Activated T-helper 2 cell treated with anti-CD3 and anti-CD28 coated beads, Interferon-gamma antibody, Interleukin-2, Interleukin-4, amounts not matched to agents 10 μg/mL and 5 μg/mL and 100 μg/mL, durations not matched to agents 14 hours and 24 hours and 36 hours (primary cell): ENCODE results near the gene LRRC52. TPM values are rescaled to one million over a fixed set of nuclear protein-coding genes. Genes with fewer than 3 reads are reported as not detected.

Experiments used
- DNase-seq: peaks from one replicate; pipeline ENCODE4 v3.0.0; 2021; ENCODE audit warnings: low spot score
- H3K27ac Mint-ChIP-seq: one replicate; pipeline ENCODE4 v1.8.0; 2021; ENCODE audit warnings: mixed read lengths
- H3K27me3 Mint-ChIP-seq: one replicate; pipeline ENCODE4 v1.8.0; 2021; ENCODE audit warnings: low read depth, mixed read lengths
- H3K36me3 Mint-ChIP-seq: one replicate; pipeline ENCODE4 v1.8.0; 2021; ENCODE audit warnings: low read depth, mixed read lengths
- H3K4me1 Mint-ChIP-seq: one replicate; pipeline ENCODE4 v1.8.0; 2021; ENCODE audit warnings: low read depth, mixed read lengths
- H3K4me3 Mint-ChIP-seq: one replicate; pipeline ENCODE4 v1.8.0; 2021; ENCODE audit warnings: low read depth, mild to moderate bottlenecking, moderate library complexity, mixed read lengths
- H3K9me3 Mint-ChIP-seq: one replicate; pipeline ENCODE4 v1.8.0; 2021; ENCODE audit warnings: mixed read lengths
- intact Hi-C: fragments of 100-400 bp; cut with micrococcal nuclease; formaldehyde crosslinking; loops from one replicate; pipeline ENCODE4 v1.15.1; 2023
- total RNA-seq: library from RNA; stranded (reverse); gene quantifications from 2 replicates; pipeline ENCODE4 v1.2.3, GENCODE V29; 2022

LRRC52 gene
- total RNA-seq = not detected in 2 replicates

DNA sequence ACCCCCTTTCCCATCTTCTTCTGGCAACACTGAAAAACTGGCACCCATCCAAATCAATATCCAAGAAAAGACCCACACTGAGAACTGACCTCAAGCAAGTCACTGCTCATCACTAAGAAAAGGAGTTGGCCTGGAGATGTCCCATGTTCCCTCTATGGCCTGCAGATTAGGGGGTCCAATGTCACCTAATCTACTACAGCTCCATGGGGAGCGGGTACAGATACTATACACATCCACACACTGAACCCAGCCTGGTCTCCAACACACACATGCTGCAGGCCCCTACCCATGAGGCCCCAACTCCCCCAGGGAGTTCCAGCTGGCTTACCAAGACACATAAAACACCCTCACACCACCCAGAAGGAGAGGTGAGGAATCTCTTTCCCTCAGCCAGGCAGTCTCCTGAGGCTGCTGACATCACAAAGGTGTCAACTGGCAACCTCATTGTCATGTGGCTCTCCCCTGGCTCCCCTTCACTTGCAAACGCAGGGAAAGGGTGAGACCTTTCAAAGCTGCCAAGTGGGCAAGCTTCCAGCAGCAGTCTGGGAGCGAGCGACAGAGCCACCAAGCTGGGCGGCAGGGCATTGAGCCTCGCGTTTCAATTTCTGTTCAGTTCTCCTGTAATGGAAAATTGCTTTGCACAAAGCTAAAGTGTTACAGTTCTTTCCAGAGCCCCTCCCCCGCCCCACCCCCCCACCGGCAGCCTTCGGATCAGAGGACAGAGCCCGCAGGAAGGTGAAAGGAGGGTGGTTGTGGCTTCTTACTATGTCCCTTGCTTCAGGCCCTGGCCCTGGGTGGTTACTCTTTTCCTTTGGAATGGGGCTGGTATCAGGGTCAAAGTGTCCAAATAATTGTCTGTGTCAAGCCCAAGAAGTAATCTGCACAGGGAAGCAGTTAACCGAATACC, at the start of gene LRRC52:
Gene LRRC52 (plus strand): TSS at position 469 of the 907 bp plus-strand sequence. CDS start 297 bp downstream, at position 766.
- DNase-seq = no peak
- H3K9me3 Mint-ChIP-seq = no peaks in the 10 kb centered on the region
- H3K4me3 Mint-ChIP-seq = no peak within 1 kb of the TSS
- H3K27ac Mint-ChIP-seq = no peak within 1 kb of the TSS
- H3K4me1 Mint-ChIP-seq = no peaks in the 10 kb centered on the region
- H3K36me3 Mint-ChIP-seq = no peaks in the 10 kb centered on the region
- intact Hi-C loops = no loop called here
- H3K27me3 Mint-ChIP-seq = peaks cover 34% of the 10 kb centered on the region

GRCh38 chr1:165494949-165495857, 48.6 kb upstream of the LRRC52 start:
- Mint-ChIP-seq H3K27me3 (peaks cover 20% of the 10 kb centered on the region), H3K27ac (no peak overlapping the region), H3K4me1 (no peaks in the 10 kb centered on the region), H3K36me3 (no peaks in the 10 kb centered on the region), H3K4me3 (no peak overlapping the region), H3K9me3 (no peaks in the 10 kb centered on the region)
- no peak for DNase-seq
- intact Hi-C loops = no loop called here

DNA sequence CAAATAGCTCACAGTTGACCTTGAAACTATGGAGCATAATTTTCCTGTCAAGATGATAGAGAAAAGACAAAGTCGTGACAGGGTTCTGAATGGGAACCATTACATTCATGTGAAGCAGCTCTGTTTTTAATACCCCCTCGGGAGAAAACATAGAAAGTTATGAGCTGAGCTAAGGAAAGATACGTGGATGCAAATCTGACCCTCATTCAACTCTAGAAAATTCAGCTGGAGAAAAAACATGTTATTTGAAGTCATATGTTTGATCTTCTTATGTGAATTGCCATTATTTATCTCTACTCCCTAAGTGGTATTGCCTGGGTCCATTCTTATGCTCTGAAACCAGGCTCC, 48.0 kb upstream of the LRRC52 start:
- Mint-ChIP-seq H3K9me3 (no peaks in the 10 kb centered on the region), H3K27me3 (peaks cover 19% of the 10 kb centered on the region), H3K4me1 (no peaks in the 10 kb centered on the region), H3K36me3 (no peaks in the 10 kb centered on the region), H3K4me3 (no peak overlapping the region), H3K27ac (no peak overlapping the region)
- intact Hi-C loops = no loop called here
- no peak for DNase-seq

- Mint-ChIP-seq H3K9me3 (no peaks in the 10 kb centered on the region), H3K36me3 (no peaks in the 10 kb centered on the region), H3K4me1 (no peaks in the 10 kb centered on the region), H3K27me3 (peaks cover 17% of the 10 kb centered on the region), H3K27ac (no peak overlapping the region), H3K4me3 (no peak overlapping the region)
- intact Hi-C loops = no loop called here
- no peak for DNase-seq
These were observed 47.3 kb upstream of the LRRC52 start for GRCh38 chr1:165496501-165496900.

- no peak overlapping the region for H3K4me3 Mint-ChIP-seq
- no peak overlapping the region for H3K27ac Mint-ChIP-seq
- H3K36me3 Mint-ChIP-seq = no peaks in the 10 kb centered on the region
- H3K27me3 Mint-ChIP-seq = peaks cover 17% of the 10 kb centered on the region
- no peaks in the 10 kb centered on the region for H3K4me1 Mint-ChIP-seq
- H3K9me3 Mint-ChIP-seq = no peaks in the 10 kb centered on the region
- intact Hi-C loops = no loop called here
- DNase-seq = no peak
These were observed 46.5 kb upstream of the LRRC52 start for GRCh38 chr1:165497069-165498013.

GRCh38 chr1:165501330-165501969, 42.4 kb upstream of the LRRC52 start:
- Mint-ChIP-seq H3K27me3 (peaks cover 11% of the 10 kb centered on the region), H3K27ac (no peak overlapping the region), H3K4me1 (no peaks in the 10 kb centered on the region), H3K36me3 (no peaks in the 10 kb centered on the region), H3K4me3 (no peak overlapping the region), H3K9me3 (no peaks in the 10 kb centered on the region)
- intact Hi-C loops = no loop called here
- no peak for DNase-seq

DNA sequence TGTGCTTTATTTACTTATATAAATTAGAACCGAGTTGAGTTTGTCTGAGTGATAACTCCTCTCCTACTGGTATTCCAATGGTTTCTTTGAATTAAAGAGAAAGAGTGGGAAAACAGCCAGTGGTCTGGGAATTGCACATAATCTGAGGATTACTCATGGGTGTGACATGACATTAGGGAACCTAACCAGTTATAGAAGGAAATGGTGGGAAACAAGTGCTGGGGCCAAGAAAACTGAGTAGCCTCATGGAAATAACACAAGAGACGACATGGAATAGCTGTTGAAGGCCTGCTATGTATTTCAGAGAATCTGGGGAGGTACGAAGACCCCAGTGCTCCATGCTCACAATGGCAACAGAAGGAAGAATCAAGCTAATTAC, 41.8 kb upstream of the LRRC52 start:
- H3K4me1 Mint-ChIP-seq = no peaks in the 10 kb centered on the region
- H3K27ac Mint-ChIP-seq = no peak overlapping the region
- peaks cover 11% of the 10 kb centered on the region for H3K27me3 Mint-ChIP-seq
- H3K36me3 Mint-ChIP-seq = no peaks in the 10 kb centered on the region
- no peak for DNase-seq
- no peaks in the 10 kb centered on the region for H3K9me3 Mint-ChIP-seq
- intact Hi-C loops = no loop called here
- H3K4me3 Mint-ChIP-seq = no peak overlapping the region

GRCh38 chr1:165507570-165507969, 36.2 kb upstream of the LRRC52 start:
- Mint-ChIP-seq H3K36me3 (no peaks in the 10 kb centered on the region), H3K9me3 (no peaks in the 10 kb centered on the region), H3K27ac (no peak overlapping the region), H3K4me3 (no peak overlapping the region), H3K27me3 (peaks cover 14% of the 10 kb centered on the region), H3K4me1 (no peaks in the 10 kb centered on the region)
- DNase-seq = no peak
- intact Hi-C loops = no loop called here

- peaks cover 14% of the 10 kb centered on the region for H3K27me3 Mint-ChIP-seq
- intact Hi-C loops = no loop called here
- no peak overlapping the region for H3K27ac Mint-ChIP-seq
- no peaks in the 10 kb centered on the region for H3K36me3 Mint-ChIP-seq
- no peaks in the 10 kb centered on the region for H3K4me1 Mint-ChIP-seq
- DNase-seq = no peak
- no peak overlapping the region for H3K4me3 Mint-ChIP-seq
- no peaks in the 10 kb centered on the region for H3K9me3 Mint-ChIP-seq
These were observed 35.5 kb upstream of the LRRC52 start for GRCh38 chr1:165508291-165508690.

DNA sequence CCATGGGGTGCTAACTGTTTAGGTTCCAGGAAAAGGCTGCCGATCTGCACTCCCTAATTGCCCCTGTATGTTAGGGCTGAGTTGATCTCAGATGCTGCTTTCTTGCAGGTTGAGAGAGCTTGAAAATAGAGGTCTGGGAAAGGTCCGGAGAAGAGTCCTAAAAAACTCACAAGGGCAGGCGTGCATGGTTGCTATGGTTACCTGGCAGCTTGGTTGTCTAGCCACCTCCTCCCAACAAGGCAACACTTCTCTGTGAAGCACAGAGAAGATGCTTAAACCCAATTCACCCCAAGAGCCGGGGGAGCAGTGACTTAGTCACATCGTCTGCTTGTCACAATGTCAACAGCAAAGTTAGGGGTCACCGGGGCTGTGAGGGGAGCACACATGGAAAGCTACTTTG, 31.0 kb upstream of the LRRC52 start:
- Mint-ChIP-seq H3K27me3 (peaks cover 13% of the 10 kb centered on the region), H3K36me3 (no peaks in the 10 kb centered on the region), H3K9me3 (no peaks in the 10 kb centered on the region), H3K27ac (no peak overlapping the region), H3K4me3 (no peak overlapping the region), H3K4me1 (no peaks in the 10 kb centered on the region)
- intact Hi-C loops = no loop called here
- DNase-seq = no peak

GRCh38 chr1:165516469-165516868, 27.3 kb upstream of the LRRC52 start:
- H3K27ac Mint-ChIP-seq = no peak overlapping the region
- H3K4me3 Mint-ChIP-seq = no peak overlapping the region
- H3K4me1 Mint-ChIP-seq = no peaks in the 10 kb centered on the region
- peaks cover 9% of the 10 kb centered on the region for H3K27me3 Mint-ChIP-seq
- no peaks in the 10 kb centered on the region for H3K9me3 Mint-ChIP-seq
- no peaks in the 10 kb centered on the region for H3K36me3 Mint-ChIP-seq
- no peak for DNase-seq
- intact Hi-C loops = no loop called here

DNA sequence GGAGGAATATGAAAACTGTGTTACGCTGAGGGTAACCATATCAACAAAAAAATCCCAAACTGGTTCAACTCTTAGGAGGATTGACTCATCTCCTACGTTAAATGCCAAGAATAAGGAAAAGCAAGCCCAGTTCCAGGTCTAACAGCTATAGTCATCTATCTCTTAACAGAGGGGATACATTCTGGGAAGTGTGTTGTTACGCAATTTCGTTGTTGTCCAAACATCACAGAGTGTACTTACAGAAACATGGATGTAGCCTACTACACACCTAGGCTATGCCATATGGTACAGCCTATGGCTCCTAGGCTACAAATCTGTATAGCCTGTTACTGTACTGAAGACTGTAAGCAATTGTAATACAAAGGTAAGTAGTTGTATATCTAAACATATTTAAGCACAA, 23.2 kb upstream of the LRRC52 start:
- H3K27me3 Mint-ChIP-seq = peaks cover 24% of the 10 kb centered on the region
- no peaks in the 10 kb centered on the region for H3K36me3 Mint-ChIP-seq
- H3K4me1 Mint-ChIP-seq = no peaks in the 10 kb centered on the region
- intact Hi-C loops = no loop called here
- no peak overlapping the region for H3K4me3 Mint-ChIP-seq
- no peak for DNase-seq
- H3K9me3 Mint-ChIP-seq = no peaks in the 10 kb centered on the region
- H3K27ac Mint-ChIP-seq = no peak overlapping the region
